HG02943 (cell line): Measurements from ENCODE around the gene NAA15.
"Not testable (repeated sequence)": the region's sequence is repeated elsewhere in the genome, so short reads cannot be mapped to it uniquely, and the experiment has no call there.

ENCODE experiments used
- ATAC-seq: cut with Tn5 transposase; IDR thresholded peaks from one replicate; pipeline ENCODE4 v1.9.1; 2021; ENCODE audit warnings: mild to moderate bottlenecking, low read depth, moderate library complexity; ENCODE audit not compliant: unreplicated experiment

The NAA15 gene

DNA sequence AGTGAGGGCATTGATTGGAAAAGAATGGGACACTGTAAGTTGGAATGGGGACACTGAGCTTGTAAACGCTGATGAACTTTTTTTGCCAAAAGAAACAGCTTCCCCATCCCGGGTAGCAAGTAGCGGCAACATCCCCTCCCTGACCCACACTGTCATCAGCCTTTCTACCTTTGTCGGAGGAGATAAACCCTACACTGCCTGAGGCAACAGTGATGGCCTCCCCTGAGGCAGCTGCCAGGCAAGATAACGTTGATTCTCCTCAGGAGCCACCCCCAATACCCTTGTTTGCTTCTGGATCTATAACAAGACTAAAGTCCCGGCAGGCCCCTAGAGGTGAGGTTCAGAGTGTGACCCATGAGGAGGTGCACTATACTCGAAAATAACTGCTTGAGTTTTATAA lies 142.4 kb downstream of the NAA15 start:
- ATAC-seq, result no peak

DNA sequence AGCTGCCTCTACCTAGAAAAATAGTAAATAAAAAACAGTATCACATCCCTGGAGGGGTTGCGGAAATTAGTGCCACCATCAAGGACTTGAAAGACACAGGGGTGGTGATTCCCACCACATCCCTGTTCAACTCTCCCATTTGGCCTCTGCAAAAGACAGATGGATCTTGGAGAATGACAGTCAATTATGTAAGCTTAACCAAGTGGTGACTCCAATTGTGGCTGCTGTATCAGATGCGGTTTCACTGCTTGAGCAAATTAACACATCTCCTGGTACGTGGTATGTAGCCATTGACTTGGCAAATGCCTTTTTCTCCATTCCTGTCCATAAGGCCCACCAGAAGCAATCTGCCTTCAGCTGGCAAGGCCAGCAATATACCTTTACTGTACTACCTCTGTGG lies 143.6 kb downstream of the NAA15 start:
- not testable (repeated sequence) for ATAC-seq

DNA sequence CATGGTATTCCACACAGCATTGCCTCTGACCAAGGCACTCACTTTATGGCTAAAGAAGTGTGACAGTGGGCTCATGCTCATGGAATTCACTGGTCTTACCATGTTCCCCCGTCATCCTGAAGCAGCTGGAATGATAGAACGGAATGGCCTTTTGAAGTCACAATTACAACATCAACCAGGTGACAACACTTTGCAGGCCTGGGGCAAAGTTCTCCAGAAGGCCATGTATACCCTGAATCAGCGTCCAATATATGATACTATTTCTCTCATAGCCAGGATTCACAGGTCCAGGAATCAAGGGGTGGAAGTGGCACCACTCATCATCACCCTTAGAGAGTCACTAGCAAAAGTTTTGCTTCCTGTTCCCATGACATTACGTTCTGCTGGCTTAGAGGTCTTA lies 145.8 kb downstream of the NAA15 start:
- ATAC-seq, result not testable (repeated sequence)

DNA sequence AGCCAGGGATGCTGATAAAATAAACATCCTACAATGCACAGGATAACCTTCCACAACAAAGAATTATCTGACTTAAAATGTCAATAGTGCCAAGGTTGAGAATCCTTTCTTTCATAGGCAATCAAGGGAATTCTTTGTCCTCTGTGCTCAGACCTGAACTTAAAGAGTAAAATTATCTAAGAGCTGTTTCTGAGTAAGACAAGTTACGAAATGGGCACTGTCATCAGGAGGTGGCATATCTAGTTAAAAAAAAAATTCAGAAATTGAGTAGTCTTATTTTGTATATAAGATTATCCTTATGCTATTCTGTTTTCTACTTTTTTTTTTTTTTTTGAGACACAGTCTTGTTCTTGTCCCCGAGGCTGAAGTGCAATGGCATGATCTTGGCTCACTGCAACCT lies 149.3 kb downstream of the NAA15 start:
- no peak for ATAC-seq

DNA sequence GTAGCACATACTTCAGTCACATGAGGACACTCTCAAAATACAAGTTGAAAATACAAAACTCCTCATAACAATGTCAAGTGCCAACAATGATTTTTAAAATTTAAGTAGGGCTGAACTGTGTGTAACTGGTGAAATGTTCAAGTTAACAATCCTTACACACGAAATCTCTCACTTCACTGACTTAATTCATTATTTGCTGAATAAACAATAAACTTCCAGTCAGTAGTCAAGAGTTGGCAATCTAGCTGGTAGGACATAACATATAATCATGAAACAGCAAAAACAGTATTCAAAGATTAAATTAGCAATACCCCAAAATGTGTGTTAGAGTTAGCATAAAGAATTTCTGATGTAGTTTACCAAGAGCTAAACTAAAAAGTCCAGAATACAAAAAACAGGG lies 150.7 kb downstream of the NAA15 start:
- ATAC-seq, result no peak

DNA sequence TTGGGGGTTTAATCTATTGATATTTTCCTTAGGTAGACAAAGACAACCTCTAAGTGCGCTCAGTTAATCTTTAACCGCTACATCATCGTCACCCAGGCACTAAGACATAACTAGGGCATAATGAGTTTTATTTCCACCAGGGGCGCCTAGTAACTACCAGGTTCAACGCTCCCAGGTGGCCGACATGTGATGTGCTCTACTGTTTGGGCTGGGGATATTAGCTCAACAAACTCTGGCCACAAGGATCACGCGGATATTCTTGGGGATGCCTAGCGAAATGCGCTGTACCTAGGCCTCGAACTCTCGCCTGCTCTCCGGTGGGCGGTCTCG lies 151.7 kb downstream of the NAA15 start:
- peak; percentile 46 for ATAC-seq

DNA sequence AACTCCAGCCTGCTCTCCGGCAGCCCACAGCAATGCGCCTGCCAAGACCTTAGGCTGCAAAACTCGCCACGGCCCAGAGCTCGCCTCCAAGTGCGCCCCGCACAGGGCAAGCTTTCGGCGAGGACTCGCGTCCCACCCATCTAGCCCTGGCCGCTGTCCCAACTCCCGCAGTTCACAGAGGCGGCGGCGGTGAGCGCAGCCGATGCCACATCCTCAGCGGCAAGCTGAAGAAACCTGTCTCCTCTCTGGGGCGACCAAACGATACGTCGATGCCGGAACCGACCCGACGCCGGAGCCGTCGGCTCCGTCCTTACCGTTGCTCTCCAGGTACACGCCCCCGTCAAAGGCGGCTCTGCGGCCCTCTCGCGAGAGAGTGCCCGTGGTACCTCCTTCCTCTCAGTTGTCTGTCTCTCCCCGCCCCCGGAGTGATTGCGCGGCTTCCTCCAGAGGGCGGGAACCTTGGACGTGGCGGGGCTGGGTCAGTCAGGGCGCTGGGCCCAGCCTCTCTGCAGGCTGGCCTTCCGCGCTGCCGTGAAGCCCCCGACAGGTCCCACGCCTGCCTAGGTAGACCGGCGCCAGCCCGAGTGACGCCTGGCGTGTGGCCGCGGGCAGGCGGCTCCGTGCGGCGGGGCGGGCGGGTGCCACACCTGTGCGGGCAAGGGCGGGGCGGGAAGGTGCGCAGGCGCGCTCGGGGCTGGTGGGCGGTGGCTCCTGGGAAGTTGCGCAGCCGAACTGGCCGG lies 152.2 kb downstream of the NAA15 start:
- peak; percentile 91 for ATAC-seq

DNA sequence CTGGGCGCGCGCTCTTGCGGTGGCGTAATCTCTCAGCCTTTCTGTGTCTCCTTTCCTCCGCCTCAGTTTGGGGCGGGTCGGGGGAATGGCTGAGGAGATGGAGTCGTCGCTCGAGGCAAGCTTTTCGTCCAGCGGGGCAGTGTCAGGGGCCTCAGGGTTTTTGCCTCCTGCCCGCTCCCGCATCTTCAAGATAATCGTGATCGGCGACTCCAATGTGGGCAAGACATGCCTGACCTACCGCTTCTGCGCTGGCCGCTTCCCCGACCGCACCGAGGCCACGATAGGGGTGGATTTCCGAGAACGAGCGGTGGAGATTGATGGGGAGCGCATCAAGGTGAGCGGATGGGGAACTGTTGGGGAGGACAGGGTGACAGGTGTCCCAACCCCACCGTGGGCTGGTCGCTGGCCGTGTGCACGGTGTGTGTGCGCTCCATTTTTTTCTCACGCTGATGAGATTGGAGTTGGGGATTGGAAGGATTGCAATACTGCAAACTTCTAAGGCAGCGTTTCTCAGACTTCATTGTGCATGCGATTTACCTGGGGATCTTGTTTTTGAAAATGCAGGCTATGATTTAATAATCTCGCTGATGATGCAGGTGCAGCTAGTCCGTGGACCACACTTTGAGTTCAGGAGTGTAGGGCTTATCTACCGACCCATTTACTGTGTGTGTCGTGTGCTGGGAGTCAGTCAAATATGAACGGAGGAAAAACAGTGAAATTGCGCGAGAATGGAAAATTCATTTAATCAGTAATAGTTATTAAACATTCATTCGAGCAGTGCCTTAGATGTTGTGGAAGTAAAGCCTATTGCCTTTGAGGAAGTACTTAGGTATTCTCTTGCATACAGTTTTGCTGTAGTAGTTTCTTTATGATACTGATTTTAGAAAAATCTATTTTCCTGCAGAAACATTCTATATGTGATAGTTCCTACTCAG lies 153.1 kb downstream of the NAA15 start, which contains the start of gene RAB33B:
RAB33B (plus strand) TSS at position 11 of the 935 bp plus-strand sequence; CDS start at position 86, 75 bp downstream.
- peak; percentile 3 for ATAC-seq

DNA sequence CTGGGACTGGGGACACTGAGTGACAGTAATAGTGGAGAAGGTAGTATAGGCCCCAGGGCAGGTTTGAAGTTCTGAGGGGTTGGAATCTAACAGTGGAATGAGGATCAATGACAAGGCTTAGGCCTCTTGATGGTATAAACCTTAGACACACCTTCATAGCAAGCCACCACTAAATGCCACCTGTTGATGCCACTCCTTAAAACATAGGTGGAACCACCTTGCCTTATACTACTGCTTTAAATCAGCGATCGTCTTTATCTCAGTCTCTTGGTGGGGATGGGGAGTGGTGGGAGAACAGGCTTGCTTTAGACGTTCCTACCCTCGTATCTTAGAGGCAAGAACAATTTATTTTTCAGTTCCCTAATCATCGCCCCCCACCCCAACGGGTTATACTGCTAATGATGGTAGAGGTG lies 153.8 kb downstream of the NAA15 start:
- no peak for ATAC-seq

DNA sequence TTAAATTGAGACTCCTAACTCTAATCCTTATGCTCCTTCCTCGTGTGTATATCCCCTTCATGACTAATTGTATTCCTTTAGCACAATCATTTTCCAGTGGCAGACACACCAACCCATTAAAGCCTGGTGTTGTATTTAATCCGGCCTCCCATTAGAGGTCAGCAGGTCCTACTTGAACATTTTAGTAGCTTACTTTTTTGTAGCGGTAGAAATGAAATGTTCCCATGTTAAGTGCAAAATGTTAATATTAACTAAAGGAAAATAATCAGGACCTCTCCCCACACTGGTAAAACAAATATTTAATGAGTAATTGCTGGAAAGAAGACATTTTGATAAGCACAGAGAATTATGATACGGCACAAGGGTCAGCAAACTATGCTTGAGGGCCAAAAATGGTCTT lies 156.0 kb downstream of the NAA15 start:
- no peak for ATAC-seq

DNA sequence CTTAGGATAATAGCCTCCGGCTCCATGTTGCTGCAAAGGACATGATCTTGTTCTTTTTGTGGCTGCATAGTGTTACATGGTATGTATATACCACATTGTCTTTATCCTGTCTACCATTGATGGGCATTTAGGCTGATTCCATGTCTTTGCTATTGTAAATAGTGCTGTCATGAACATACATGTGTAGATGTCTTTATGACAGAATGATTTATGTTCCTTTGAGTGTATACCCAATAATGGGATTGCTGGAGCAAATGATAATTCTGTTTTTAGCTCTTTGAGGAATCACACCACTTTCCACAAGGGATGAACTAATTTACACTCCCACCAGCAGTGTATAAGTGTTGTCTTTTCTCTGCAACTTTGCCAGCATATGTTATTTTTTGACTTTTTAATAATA lies 157.2 kb downstream of the NAA15 start:
- no peak for ATAC-seq

DNA sequence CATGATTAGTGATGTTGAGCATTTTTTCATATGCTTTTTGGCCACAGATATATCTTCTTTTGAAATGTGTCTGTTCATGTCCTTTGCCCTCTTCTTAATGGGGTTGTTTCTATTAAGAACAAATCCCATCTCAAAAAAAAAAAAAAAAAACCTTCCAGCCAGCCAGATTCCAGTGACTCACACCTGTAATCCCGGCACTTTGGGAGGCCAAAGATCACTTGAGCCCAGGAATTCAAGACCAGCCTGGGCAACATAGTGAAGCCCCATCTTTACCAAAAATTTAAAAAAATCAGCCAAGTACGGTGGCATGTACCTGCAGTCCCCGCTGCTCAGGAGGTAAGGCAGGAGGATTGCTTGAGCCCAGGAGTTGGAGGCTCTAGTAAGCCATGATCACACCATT lies 157.7 kb downstream of the NAA15 start:
- ATAC-seq, result no peak

DNA sequence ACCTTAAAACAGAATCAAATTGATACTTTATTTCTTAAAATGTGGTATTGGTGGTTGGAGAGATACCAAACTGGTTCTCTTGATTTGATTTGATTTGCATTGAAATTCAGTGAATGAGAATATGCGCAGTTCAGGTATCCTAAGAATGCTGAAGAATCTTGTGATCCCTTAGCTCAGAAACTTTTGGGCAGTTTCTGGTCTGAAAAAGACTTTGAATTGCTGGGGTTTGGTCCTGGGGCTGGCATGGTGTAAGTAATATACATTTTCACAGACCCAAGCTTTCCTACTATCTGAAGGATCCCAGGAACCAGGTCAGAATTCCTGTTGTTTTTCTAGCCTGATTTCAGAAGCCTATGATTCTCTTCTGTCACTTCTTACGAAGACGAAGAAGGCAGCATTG lies 159.3 kb downstream of the NAA15 start:
- ATAC-seq, result no peak

DNA sequence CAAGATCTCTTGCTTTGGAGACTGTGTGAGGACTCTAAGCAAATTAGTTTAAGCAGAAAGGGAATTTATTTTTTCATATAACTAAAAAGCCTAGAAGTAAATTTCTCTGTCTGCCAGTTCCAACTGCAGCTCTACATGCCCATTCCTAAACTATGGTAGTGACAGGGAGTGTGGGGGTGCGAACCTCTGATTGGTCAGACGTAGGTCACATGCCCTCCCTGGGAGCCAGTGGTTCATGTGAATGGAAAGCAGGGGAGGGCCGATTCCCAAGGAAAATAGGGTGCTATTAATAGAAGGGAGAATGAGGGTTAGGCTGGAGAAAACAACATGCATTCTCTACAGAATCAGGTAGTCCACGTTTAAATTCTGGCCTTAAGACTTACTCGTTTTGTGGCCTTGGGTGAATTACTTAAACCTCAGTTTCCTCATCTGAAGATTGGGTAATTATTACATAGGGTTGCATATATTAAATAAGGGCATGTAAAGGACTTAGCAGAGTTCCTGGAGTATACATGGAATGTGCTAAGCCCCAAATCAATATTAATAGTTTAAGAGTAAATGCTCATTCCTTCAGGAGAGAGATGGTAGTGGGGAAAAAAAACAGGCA lies 159.8 kb downstream of the NAA15 start:
- ATAC-seq, result no peak

DNA sequence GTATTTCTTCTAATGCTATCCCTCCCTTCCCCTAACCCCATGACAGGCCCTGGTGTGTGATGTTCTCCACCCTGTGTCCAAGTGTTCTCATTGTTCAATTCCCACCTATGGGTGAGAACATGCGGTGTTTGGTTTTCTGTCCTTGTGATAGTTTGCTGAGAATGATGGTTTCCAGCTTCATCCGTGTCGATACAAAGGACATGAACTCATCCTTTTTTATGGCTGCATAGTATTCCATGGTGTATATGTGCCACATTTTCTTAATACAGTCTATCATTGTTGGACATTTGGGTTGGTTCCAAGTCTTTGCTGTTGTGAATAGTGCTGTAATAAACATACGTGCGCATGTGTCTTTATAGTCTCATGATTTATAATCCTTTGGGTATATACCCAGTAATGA lies 163.2 kb downstream of the NAA15 start:
- not testable (repeated sequence) for ATAC-seq

DNA sequence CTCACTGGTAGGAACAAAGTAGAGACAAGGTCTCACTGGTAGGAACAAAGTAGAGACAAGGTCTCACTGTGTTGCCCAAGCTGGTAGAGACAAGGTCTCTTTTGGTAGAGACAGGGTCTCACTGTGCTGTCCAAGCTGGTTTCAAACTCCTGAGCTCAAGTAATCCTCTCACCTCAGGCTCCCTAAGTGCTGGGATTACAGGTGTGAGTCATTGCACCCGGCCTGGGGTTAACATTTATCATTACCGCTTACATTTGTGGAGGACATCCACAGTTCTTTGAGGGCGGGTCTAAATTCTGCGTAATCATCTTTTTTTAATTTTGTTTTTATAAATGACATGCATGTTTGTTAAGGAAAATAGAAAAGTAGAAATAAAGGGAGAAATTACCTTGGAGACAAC lies 164.6 kb downstream of the NAA15 start:
- no peak for ATAC-seq

DNA sequence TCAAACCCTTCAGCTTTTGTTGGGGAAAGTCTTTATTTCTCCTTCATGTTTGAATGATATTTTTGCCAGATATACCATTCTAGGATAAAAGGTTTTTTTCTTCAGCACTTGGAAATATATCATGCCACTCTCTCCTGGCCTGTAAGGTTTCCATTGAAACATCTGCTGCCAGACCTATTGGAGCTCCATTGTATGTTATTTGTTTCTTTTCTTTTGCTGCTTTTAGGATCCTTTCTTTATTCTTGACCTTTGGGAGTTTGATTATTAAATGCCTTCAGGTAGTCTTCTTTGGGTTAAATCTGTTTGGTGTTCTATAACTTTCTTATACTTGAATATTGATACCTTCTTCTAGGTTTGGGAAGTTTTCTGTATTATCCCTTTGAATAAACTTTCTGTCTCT lies 167.5 kb downstream of the NAA15 start:
- not testable (repeated sequence) for ATAC-seq

DNA sequence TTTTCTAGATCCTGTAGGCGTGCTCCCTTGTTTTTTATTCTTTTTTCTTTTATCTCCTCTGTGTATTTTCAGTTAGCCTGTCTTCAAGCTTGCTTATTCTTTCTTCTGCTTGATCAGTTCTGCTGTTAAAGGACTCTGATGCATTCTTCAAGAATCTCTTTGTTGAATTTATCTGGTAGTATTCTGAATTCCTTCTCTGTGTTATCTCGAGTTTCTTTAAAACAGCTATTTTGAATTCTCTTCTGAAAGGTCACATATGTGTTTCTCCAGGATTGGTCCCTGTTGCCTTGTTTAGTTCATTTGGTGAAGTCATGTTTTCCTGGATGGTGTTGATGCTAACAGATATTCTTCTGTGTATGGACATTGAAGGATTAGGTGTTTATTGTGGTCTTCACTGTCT lies 167.9 kb downstream of the NAA15 start:
- no peak for ATAC-seq
